GM18909 (cell line): ENCODE data around the gene PRDM2.
A peak's percentile ranks its signal among the peaks of the same experiment; 100 is the strongest.
"Not testable (repeated sequence)": the region's sequence is repeated elsewhere in the genome, so short reads cannot be mapped to it uniquely, and the experiment has no call there.

Experiments used
- ATAC-seq: cut with Tn5 transposase; IDR thresholded peaks from one replicate; pipeline ENCODE4 v1.9.1; 2021; ENCODE audit warnings: mild to moderate bottlenecking; ENCODE audit not compliant: unreplicated experiment, poor library complexity

Gene PRDM2

GRCh38 chr1:13694886-13695684 is 4.9 kb upstream of the PRDM2 start:
- ATAC-seq: no peak

GRCh38 chr1:13697738-13698137 is 2.2 kb upstream of the PRDM2 start:
- ATAC-seq: no peak

GRCh38 chr1:13699510-13699909 is 478 bp upstream of the PRDM2 start:
- ATAC-seq: no peak

- ATAC-seq: peak; percentile 46
Measured at GRCh38 chr1:13700521-13701270, 708 bp downstream of the PRDM2 start.

- no peak for ATAC-seq
Measured at GRCh38 chr1:13701271-13701640, 1.3 kb downstream of the PRDM2 start.

GRCh38 chr1:13702425-13703127 is 2.6 kb downstream of the PRDM2 start:
- ATAC-seq: peak; percentile 79

- ATAC-seq: no peak
Measured at GRCh38 chr1:13703128-13703513, 3.1 kb downstream of the PRDM2 start.

GRCh38 chr1:13703558-13704490 is 3.8 kb downstream of the PRDM2 start:
- no peak for ATAC-seq

- no peak for ATAC-seq
Measured at GRCh38 chr1:13706046-13706445, 6.1 kb downstream of the PRDM2 start.

- ATAC-seq: no peak
Measured at GRCh38 chr1:13707164-13707563, 7.2 kb downstream of the PRDM2 start.

GRCh38 chr1:13708380-13708982 is 8.5 kb downstream of the PRDM2 start:
- no peak for ATAC-seq

GRCh38 chr1:13710086-13710485 is 10.1 kb downstream of the PRDM2 start:
- no peak for ATAC-seq

- ATAC-seq: no peak
Measured at GRCh38 chr1:13714851-13715250, 14.9 kb downstream of the PRDM2 start.

GRCh38 chr1:13715616-13716287 is 15.8 kb downstream of the PRDM2 start:
- ATAC-seq: not testable (repeated sequence)

GRCh38 chr1:13722808-13723360 is 22.9 kb downstream of the PRDM2 start:
- no peak for ATAC-seq

GRCh38 chr1:13723810-13724209 is 23.8 kb downstream of the PRDM2 start:
- ATAC-seq: no peak

GRCh38 chr1:13725714-13726175 is 25.8 kb downstream of the PRDM2 start:
- peak; percentile 31 for ATAC-seq

GRCh38 chr1:13728091-13728715 is 28.2 kb downstream of the PRDM2 start:
- no peak for ATAC-seq
